HG02763 (cell line): ENCODE data around the gene ABAT.

ENCODE experiments used
- ATAC-seq: cut with Tn5 transposase; IDR thresholded peaks from one replicate; pipeline ENCODE4 v1.9.1; 2021; ENCODE audit warnings: mild to moderate bottlenecking, moderate library complexity; ENCODE audit not compliant: unreplicated experiment

Gene ABAT

DNA sequence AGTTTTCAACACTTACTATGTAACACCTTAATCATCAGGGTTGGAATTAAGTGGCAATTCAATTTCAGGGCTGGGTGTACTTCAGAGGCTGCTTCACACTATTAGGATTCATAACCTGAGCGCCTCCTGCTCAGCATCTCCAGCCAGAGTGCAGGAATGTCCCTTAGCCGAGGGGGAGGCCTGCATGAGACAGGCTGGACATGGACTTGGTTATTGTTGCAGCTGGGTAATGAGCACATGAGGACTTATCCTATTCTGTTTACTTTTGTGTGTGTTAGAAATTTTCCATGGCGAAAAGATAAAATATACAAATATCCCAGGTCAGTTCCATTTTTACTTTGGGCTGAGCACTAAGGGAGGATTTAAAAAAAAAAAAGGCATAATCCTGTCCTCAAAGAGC lies 133.6 kb downstream of the ABAT start:
- no peak for ATAC-seq

DNA sequence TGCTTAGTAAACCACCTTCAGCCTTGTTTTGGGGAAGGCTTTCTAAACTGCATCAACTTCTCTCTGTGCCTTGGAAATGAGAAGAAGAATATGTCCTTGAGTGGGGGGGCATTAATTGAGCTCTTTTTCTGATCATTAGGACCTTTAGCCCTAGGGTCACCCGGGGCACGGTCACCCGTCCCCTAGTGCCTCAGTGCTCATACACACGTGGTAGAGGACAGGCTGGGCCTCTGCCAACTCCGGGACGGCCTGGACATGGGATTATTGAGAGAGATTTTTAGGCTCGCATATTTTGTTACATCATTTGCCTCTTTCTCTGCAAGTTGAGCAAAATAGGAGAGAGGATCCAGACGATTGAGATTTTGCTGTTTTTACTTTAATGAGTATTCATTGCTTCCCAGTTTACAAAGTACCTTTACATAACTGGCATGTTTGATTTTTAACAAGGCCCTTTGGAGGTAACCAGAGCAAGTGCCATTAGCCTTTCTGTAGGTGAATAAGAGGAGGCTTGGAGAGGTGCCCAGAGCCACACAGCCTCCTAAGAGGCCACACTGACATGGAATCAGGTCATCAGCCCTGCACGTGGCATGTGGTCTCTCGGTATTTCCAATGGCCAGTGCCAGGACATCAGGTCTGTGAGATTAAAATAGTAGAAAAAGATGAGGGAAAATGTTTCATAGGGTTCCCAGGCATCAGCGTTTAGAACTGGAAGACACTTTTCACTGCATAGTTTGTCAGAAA lies 134.4 kb downstream of the ABAT start:
- ATAC-seq: no peak

DNA sequence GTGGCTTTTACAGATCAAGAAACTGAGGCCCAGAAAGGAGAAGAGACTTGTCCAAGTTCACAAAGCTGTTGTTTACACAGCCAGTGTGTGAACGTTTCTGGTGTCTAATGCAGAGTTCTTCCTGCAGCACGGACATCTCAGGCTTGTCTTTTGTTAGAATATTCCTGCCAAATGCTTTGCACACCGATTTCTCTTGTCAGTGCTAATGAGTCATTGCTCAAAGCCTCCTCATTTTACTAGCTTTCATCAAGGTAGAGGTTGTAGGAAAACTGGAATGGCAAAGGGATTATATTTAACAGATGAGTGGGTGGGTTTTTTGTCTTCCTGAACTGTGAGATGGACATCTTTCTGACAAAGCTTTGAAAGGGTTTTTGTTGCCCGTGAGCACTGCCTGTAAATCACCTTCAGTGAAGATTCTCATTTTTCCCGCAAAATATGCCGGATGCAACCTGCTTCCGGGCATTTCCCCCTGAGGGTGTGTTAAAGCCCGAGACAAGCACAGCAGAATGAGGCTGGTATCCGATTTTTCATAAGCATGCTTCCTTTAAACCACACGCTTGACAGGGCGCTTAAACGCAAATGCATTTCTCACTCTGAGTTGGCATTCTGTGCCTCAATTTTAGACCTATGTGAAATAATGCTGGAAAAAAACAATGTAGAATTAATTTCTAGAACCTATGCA lies 137.9 kb downstream of the ABAT start:
- ATAC-seq: no peak

DNA sequence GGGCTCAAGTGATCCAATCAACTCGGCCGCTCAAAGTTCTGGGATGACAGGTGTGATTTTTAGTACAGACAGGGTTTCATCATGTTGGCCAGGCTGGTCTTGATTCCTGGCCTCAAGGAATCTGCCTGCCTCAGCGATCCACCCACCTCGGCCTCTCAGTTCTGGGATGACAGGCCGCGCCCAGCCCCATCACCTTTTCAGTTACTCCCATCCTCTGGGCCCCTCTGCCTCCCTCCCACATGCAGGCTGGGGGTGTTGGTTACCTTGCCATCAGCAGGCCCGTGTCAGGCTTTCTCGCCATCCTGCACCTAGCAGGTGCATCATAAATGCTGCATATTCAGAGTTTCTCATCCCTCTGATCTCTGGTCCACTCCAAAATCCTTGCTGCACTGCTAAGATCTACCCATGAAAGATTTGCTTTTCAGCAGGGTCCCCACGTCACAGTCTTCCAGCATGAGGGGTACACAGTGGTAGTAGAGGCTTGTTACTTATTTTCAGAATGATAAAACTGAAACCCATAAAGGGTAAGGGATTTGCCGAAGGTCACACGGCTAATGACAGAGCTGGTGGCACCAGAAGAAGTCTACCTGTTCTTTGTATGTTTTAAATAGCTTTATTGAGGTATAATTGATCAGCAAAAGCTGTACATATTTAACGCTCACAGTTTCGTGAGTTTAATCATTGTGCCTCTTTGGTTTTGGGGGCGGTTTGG lies 139.8 kb downstream of the ABAT start:
- no peak for ATAC-seq

DNA sequence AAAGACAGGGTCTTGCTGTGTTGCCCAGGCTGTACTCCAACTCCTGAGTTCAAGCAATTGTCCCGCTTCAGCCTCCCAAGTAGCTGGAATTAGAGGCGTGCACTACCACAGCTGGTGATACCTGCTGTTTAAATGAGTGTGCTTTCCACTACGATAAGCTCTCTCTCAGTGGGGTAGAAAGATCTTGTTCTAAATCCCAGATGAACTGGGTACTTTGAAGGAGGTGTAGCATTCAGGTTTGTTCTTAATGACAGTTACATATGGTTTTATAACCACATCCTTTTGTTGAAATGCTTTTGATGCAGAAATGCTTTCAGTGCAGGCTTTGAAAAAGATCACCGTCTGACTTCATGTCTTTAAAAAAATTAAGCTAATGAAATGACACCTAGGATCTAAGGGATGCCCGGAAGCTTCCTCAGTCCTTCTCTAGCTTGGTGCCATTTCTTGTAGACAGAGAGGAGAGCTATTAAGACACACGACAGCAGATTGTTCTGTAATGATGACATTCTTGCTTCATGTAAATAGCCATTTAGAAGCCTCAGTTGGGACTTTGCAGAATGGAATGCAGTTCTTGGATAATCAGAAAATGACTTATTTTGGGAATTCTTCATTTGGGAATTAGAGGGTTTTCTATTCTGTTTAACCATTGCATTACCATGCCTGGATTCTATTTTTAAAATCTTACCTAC lies 142.7 kb downstream of the ABAT start:
- no peak for ATAC-seq

DNA sequence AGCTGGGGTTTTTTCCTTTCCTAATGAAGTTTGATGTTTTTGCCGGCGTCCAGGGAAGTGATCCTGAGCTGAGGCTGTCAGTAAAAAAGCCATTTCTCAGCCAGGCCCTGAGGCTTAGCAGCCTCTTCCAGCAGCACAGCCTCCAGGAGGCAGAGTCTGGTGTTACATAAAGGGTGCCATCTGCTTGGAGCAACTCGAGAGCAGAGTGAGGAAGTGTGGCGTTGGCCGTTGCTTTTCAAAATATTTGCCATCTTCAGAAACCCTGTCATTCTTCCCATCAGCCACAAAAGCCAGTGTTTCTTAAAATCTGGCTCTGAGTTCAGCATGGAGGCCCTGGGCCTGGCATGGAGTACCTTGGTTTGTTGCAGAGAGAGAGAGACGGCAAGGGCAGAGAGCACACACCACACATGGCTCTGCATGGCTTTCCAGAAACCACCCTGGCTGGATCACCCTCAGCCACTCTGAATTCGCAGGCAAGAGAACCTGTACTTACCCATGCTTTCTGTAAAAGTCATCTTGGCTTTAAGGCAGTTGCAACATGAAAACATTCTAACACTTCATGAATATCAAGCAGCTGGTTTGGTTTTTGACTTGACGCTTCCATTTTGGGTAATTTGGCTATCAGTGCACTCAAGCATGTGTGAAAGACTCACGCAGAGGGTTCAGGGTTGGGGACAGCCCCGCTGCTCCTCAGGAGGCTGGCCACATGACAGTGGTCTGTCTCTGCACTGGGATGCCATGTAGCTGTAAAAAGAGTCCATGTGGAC lies 144.3 kb downstream of the ABAT start:
- ATAC-seq: peak; percentile 72

DNA sequence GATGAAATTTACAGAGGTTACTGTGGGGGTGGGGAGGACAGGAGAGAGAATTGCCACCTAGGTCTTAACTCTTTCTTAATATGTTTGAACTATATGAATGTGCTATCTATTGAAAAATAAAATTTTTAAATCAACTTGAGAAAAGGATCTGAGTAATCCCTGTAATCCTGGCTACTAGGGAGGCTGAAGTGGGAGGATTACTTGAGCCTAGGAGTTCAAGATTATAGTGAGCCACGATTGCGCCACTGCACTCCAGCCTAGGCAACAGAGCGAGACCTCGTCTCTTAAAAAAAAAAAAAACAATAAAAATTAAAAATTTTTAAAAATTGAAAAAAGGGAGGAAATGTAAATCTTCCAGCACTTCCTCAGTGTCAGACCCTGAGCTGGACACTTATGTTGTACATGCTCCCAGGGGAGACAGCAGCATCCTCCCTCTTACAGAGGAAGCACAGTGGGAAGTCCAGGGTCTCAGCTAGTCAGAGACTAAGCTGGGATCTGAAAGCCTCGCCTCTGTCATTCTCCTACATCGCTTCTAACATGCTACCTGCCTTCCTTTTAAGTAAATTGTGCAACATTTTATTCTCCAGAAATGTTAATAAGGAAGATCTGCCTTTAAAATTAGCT lies 145.1 kb downstream of the ABAT start:
- no peak for ATAC-seq

DNA sequence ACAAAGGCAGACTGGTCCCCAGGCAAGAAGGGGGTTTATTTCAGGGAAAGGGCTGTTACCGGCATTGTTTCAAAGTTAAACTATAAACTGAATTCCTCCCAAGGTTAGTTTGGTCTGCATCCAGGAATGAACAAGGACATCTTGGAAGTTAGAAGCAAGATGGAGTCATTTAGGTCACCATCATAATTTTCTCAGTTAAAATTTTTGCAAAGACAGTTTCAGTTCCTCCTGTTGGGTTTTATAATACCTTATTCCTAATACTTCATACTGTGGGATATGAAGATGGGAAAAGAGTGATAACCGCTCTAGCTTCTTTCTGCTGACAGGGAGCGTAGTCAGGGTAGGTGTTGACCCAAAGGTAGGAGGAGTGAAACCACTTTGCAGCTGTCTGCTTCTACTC lies 148.0 kb downstream of the ABAT start:
- no peak for ATAC-seq

DNA sequence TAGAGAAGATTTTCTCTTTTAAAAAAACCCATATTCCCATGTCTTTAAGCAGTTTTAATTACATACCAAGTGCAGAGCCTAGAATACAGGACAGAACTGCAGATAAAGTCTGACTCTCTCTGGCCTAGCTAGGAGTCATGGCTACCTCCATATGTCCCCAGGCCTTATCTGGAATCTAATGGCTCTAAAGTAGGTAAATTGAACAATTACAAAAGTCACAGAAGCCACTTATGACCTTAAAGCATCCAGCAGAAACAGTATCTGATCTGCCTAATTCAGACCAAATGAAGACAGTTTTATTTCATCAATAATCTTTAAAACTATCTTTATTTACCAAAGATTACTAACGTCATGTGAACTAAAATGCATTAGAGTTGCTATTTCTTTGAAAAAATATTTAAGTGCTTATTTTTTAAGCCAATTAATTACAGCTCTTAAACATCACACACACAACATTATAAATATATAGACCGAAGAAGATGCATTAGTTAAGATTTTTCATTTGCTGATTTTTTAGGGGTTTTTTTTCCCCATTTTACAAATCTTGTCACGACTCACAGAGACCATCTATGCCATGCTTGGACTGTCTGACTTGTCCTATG lies 152.0 kb downstream of the ABAT start:
- no peak for ATAC-seq

DNA sequence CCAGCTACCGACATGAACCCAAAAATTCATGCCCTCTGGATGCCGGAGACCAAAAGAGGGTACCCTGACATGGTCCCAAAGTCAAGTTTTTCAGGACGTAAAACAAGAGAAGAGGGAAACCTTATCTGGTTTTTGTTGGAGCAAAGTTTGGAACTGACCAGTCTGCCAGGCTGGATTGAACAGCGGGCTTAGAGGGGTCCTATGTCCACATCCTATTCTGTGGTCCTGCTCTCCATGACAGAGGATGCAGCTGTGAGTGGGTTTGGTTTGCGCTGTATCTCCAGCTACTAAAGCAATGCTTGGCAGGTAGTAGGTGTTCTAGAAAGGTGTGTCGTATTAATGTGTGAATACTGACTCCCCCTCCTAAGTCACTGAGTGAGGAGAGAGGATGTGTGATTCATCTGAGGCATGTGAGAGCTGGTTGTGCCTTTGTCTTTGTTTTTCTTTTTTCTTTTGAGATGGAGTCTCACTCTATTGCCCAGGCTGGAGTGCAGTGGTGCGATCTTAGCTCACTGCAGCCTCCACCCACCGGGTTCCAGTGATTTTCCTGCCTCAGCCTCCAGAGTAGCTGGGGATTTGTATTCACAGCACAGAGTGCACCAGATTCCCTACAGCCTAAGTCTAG lies 154.2 kb downstream of the ABAT start:
- no peak for ATAC-seq

DNA sequence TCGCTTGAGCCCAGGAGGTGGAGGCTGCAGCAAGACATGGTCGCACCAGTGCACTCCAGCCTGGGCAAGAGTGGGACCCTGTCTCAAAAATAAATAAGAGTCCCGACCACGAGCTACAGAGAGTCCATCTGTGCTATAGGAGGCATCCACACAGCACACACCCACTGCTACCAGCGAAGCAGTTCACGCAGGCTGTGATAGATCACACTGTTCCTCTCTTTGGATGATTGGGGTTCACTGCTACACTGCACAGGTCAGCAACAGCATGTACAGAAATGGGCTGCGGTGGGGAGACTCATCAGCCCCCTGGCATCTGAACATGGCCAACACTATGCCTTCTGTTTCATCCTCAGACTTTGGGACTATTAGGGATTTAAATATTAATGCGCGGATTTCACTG lies 157.0 kb downstream of the ABAT start:
- no peak for ATAC-seq

DNA sequence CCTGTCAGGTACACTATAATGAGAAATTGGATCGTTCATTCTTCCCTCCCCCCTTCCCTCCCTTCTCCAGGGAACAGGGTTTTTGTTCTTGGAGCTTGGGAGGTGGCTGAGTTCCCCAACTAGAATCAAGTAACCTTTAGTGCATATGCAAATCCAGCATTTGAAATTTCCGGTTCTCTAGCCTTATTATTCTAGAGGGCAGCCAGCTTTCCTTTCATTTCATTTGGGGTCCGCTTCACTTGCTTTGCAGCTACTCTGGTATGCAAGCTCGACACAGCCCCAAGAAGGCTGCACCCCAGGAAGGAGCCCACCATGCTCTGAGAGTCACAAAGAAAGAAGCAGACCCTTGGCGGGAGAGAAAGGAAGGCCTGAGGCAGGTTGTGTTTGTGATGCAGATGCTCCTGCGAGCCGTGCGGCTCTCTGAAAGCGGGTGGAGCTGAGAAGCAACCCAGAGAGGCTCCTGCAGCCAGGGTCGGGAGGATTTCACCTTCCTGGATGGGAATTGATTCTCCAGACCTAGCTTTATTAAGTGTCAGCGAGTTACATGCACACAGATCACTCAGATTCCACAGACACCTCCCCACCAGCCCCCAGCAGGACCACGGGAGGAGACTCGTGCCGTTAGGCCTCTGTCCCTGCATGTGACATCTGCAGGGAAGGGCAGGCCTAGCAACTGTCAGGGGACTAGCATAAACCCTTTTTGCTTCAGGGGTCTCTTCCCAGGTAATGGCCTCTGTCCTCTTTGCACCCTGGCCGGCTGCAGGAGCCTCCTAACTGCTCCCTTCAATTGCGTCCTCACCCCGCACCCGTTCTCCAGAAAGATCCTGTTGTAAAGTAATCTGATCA lies 157.7 kb downstream of the ABAT start:
- ATAC-seq: no peak

DNA sequence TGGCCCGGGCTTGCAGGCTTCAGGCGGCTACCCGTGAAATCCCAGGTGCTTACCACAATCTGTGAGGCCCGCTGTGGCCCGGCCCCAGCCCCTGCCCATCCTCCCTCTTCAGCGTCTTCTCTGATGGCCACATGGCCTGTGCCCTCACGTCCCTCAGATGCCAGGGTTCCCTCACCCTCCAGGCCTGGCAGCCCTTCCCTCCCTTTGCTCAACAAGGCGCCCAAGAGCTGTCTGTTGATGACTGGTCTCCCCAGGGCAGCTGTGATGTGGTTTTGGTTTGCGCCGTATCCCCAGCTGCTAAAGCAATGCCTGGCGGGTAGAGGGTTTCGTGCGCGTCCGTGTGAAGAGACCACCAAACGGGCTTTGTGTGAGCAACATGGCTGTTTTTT lies 158.3 kb downstream of the ABAT start:
- no peak for ATAC-seq
